ENCODE results near the gene IL17B. TPM values are rescaled to one million over a fixed set of nuclear protein-coding genes. Genes with fewer than 3 reads are reported as not detected.

IL17B gene
- total and polyA plus RNA-seq, 2 of the 13 experiments (the other 11 are each of a cell fraction or from before 2014, with no cell fraction given) = 0.29 to 2.6 TPM

- TF ChIP-seq ZNF609 (CRISPR knock-in tag; IDR thresholded peaks at IDR 0.05; ENCODE audit: borderline replicate concordance) (no peak), ZNF776 (CRISPR knock-in tag; IDR thresholded peaks at IDR 0.05) (no peak), CSRNP2 (CRISPR knock-in tag; conservative IDR thresholded peaks at IDR 0.05; ENCODE audit: low read depth) (no peak), TOE1 (CRISPR knock-in tag; IDR thresholded peaks at IDR 0.05) (no peak), SYNCRIP (IDR thresholded peaks at IDR 0.05; ENCODE audit: insufficient read depth, low read depth, low read length) (no peak), KLF11 (CRISPR knock-in tag; IDR thresholded peaks at IDR 0.05) (no peak), ZNF24 (IDR thresholded peaks at IDR 0.05) (no peak), TAF1 (CRISPR knock-in tag; IDR thresholded peaks at IDR 0.05) (no peak), HOXA9 (CRISPR knock-in tag; IDR thresholded peaks at IDR 0.05; ENCODE audit: borderline replicate concordance) (no peak), ZNF282 (IDR thresholded peaks at IDR 0.05; ENCODE audit: partially characterized antibody) (no peak), TBP (CRISPR knock-in tag; IDR thresholded peaks at IDR 0.05) (no peak), THAP11 (CRISPR knock-in tag; IDR thresholded peaks at IDR 0.05) (peak; percentile 39; the same call in 1 of the 2 replicates), ATF5 (CRISPR knock-in tag; IDR thresholded peaks at IDR 0.05; ENCODE audit: low read depth) (no peak), ELF4 (CRISPR knock-in tag; IDR thresholded peaks at IDR 0.05; ENCODE audit: borderline replicate concordance) (no peak), RAD21 (CRISPR knock-in tag; IDR thresholded peaks at IDR 0.05) (peak; percentile 86), SRF (IDR thresholded peaks at IDR 0.05; ENCODE audit: low read depth, low read length) (no peak), BRD4 (CRISPR knock-in tag; IDR thresholded peaks at IDR 0.05) (no peak), ARHGAP35 (CRISPR knock-in tag; IDR thresholded peaks at IDR 0.05; ENCODE audit: borderline replicate concordance) (no peak), ATAD3A (CRISPR knock-in tag; IDR thresholded peaks at IDR 0.05) (no peak), JUN (CRISPR knock-in tag; IDR thresholded peaks at IDR 0.05) (no peak), ZNF850 (CRISPR knock-in tag; conservative IDR thresholded peaks at IDR 0.05) (no peak), ZFYVE20 (CRISPR knock-in tag; IDR thresholded peaks at IDR 0.05; ENCODE audit: borderline replicate concordance, low read depth) (no peak), BRF2 (CRISPR knock-in tag; IDR thresholded peaks at IDR 0.05) (no peak)
These were observed 11.7 kb downstream of the IL17B start (continued) for GRCh38 chr5:149367249-149367971.
